Gastroesophageal sphincter (tissue), 4 donors: ENCODE data around the gene ELOVL5. TPM values are rescaled to one million over a fixed set of nuclear protein-coding genes. Genes with fewer than 3 reads are reported as not detected.

Source experiments
- ATAC-seq: fragments of 150-250 bp; one replicate; pipeline ENCODE4 v1.9.1; 2016; ENCODE audit warnings: mild to moderate bottlenecking, moderate library complexity
- H3K27ac ChIP-seq, 4 donors: fragments of 200-600 bp; sonication (generic) in 3 of 4; 1 replicate in 3 of 4; 2 replicates in 1 of 4; pipeline ENCODE4 v1.5.1; 2016 to 2019
- H3K27me3 ChIP-seq: fragments of 200-600 bp; sonication (generic); one replicate; pipeline ENCODE4 v1.5.1; 2019
- H3K36me3 ChIP-seq, 2 donors: fragments of 200-600 bp; sonication (generic); one replicate each; pipeline ENCODE4 v1.5.1; 2019; ENCODE audit warnings: control low read depth in 1 of 2
- H3K4me1 ChIP-seq, 3 donors: fragments of 200-600 bp; sonication (generic); 1 replicate in 2 of 3; 2 replicates in 1 of 3; pipeline ENCODE4 v1.5.1; 2016 to 2019; ENCODE audit warnings: control low read depth in 2 of 3
- H3K4me3 ChIP-seq, 2 donors: fragments of 200-600 bp; sonication (generic); one replicate each; pipeline ENCODE4 v1.5.1; 2019; ENCODE audit warnings: mild to moderate bottlenecking in 1 of 2, moderate library complexity in 1 of 2
- H3K9me3 ChIP-seq, 3 donors: fragments of 200-600 bp; sonication (generic); one replicate each; pipeline ENCODE4 v1.5.1; 2017 to 2019; ENCODE audit warnings: control low read depth in 2 of 3
- CTCF ChIP-seq, 4 experiments: fragments of 200-600 bp in 2 of 4; fragments of 450-650 bp in 2 of 4; sonication (generic) in 1 of 4; IDR thresholded peaks; one replicate each; pipeline ENCODE4 v1.5.1; 2017 to 2019; ENCODE audit warnings: antibody characterized with exemption in 4 of 4, mild to moderate bottlenecking in 2 of 4, moderate library complexity in 2 of 4
- EP300 ChIP-seq: sonication (generic); formaldehyde crosslinking; IDR thresholded peaks from one replicate; pipeline ENCODE4 v1.6.1; 2017; ENCODE audit warnings: antibody characterized with exemption, mild to moderate bottlenecking
- POLR2A ChIP-seq, 2 donors: fragments of 450-650 bp; IDR thresholded peaks; one replicate each; pipeline ENCODE4 v1.6.1; 2017; ENCODE audit warnings: antibody characterized with exemption in 2 of 2, mild to moderate bottlenecking in 2 of 2, moderate library complexity in 1 of 2
- POLR2AphosphoS5 ChIP-seq: sonication (generic); formaldehyde crosslinking; IDR thresholded peaks from one replicate; pipeline ENCODE4 v1.6.1; 2017; ENCODE audit warnings: antibody characterized with exemption
- WGBS, 2 donors: methylation state at CpG; one replicate each; pipeline ENCODE4 v1.1.5; 2018; ENCODE audit warnings: low coverage in 1 of 2; 5-methylcytosine and 5-hydroxymethylcytosine counted together
- total RNA-seq, 4 donors: library from RNA; depleted of rRNA; stranded (reverse); fragments of >200 nt; gene quantifications; one replicate each; pipeline ENCODE4 v1.1.0, GENCODE V29; 2016

Gene ELOVL5
- total RNA-seq, 4 donors from 2014 or later, result 51.5 to 94.6 (median 64.6) TPM

GRCh38 chr6:53236241-53236640, 112.5 kb downstream of the ELOVL5 start:
- WGBS, 2 donors, result 77 to 100% methylated on average over 1 to 3 of the region's 3 CpGs
- Histone ChIP-seq H3K4me1 (no peaks in the 10 kb centered on the region), H3K27ac (no peak overlapping the region), H3K4me3 (no peak overlapping the region), H3K36me3 (no peaks in the 10 kb centered on the region), H3K9me3 (peaks cover 0 to 3% (median 0%) of the 10 kb centered on the region in 3 donors), H3K27me3 (no peaks in the 10 kb centered on the region)
- TF ChIP-seq POLR2AphosphoS5, result no peak
- no peak for TF ChIP-seq POLR2A (IDR thresholded peaks at IDR 0.05)
- TF ChIP-seq EP300, result no peak
- no peak for TF ChIP-seq CTCF (IDR thresholded peaks at IDR 0.05)
- no peak for ATAC-seq

- Histone ChIP-seq H3K27me3 (no peaks in the 10 kb centered on the region), H3K4me1 (no peaks in the 10 kb centered on the region), H3K36me3 (no peaks in the 10 kb centered on the region), H3K27ac (no peak overlapping the region), H3K4me3 (no peak overlapping the region), H3K9me3 (peaks cover 0 to 1% (median 0%) of the 10 kb centered on the region in 3 donors)
- 84 to 86% methylated on average over 2 to 5 of the region's 5 CpGs for WGBS, 2 donors
- ATAC-seq, result no peak
- no peak for TF ChIP-seq EP300
- TF ChIP-seq POLR2A (IDR thresholded peaks at IDR 0.05), result no peak
- TF ChIP-seq POLR2AphosphoS5, result no peak
- TF ChIP-seq CTCF (IDR thresholded peaks at IDR 0.05), result no peak
These were observed 113.2 kb downstream of the ELOVL5 start for GRCh38 chr6:53235508-53235907.

- TF ChIP-seq POLR2A (IDR thresholded peaks at IDR 0.05), result no peak
- TF ChIP-seq POLR2AphosphoS5, result no peak
- no peak for TF ChIP-seq EP300
- Histone ChIP-seq H3K9me3 (no peaks in the 10 kb centered on the region), H3K36me3 (no peaks in the 10 kb centered on the region), H3K4me1 (no peaks in the 10 kb centered on the region), H3K27ac (no peak overlapping the region), H3K27me3 (no peaks in the 10 kb centered on the region), H3K4me3 (no peak overlapping the region)
- 69 to 79% methylated on average over 2 to 3 of the region's 4 CpGs for whole genome bisulfite sequencing, 2 donors
- no peak for ATAC-seq
These were observed 115.4 kb downstream of the ELOVL5 start for GRCh38 chr6:53233309-53233708.

GRCh38 chr6:53230775-53231467, 117.8 kb downstream of the ELOVL5 start:
- Histone ChIP-seq H3K36me3 (no peaks in the 10 kb centered on the region), H3K4me3 (no peak overlapping the region), H3K27ac (no peak overlapping the region), H3K27me3 (no peaks in the 10 kb centered on the region), H3K9me3 (no peaks in the 10 kb centered on the region), H3K4me1 (no peaks in the 10 kb centered on the region)
- TF ChIP-seq POLR2AphosphoS5 (no peak), POLR2A (IDR thresholded peaks at IDR 0.05) (no peak), CTCF (IDR thresholded peaks at IDR 0.05) (no peak), EP300 (no peak)
- 85 to 94% methylated on average over 5 to 9 of the region's 10 CpGs for WGBS, 2 donors
- no peak for ATAC-seq

- no peaks in the 10 kb centered on the region for H3K4me1 ChIP-seq
- H3K9me3 ChIP-seq, result no peaks in the 10 kb centered on the region
- H3K27ac ChIP-seq, result no peak overlapping the region
- WGBS, 2 donors, result 90 to 92% methylated on average over 2 to 3 of the region's 3 CpGs
- H3K4me3 ChIP-seq, result no peak overlapping the region
- ATAC-seq, result no peak
- no peak for TF ChIP-seq CTCF (IDR thresholded peaks at IDR 0.05)
- no peak for TF ChIP-seq POLR2A (IDR thresholded peaks at IDR 0.05)
- no peak for TF ChIP-seq POLR2AphosphoS5
- no peak for TF ChIP-seq EP300
- H3K27me3 ChIP-seq, result no peaks in the 10 kb centered on the region
- no peaks in the 10 kb centered on the region for H3K36me3 ChIP-seq
These were observed 120.9 kb downstream of the ELOVL5 start for GRCh38 chr6:53227847-53228246.
